Upper lobe of left lung (tissue), 6 donors: ENCODE results near the gene KAZN. TPM values are rescaled to one million over a fixed set of nuclear protein-coding genes. Genes with fewer than 3 reads are reported as not detected.

Experiments
- ATAC-seq, 2 donors: fragments of 200-7000 bp; cut with Tn5 transposase; one replicate each; pipeline ENCODE4 v1.9.1; 2022; ENCODE audit warnings: mild to moderate bottlenecking in 2 of 2, moderate library complexity in 2 of 2; ENCODE audit not compliant: low FRiP score in 2 of 2
- DNase-seq, 2 donors: peaks; one replicate each; pipeline ENCODE4 v3.0.0-alpha.2; 2019 to 2020
- H3K27ac ChIP-seq, 4 donors: fragments of 200-600 bp; sonication (generic); one replicate each; pipeline ENCODE4 v1.5.1; 2016 to 2019
- H3K27me3 ChIP-seq, 4 donors: fragments of 200-600 bp; sonication (generic); one replicate each; pipeline ENCODE4 v1.5.1; 2017 to 2019
- H3K36me3 ChIP-seq, 4 donors: fragments of 200-600 bp; sonication (generic); one replicate each; pipeline ENCODE4 v1.5.1; 2016 to 2019
- H3K4me1 ChIP-seq, 4 donors: fragments of 200-600 bp; sonication (generic); one replicate each; pipeline ENCODE4 v1.5.1; 2018 to 2019
- H3K4me3 ChIP-seq, 4 donors: fragments of 200-600 bp; sonication (generic); one replicate each; pipeline ENCODE4 v1.5.1; 2017 to 2019; ENCODE audit warnings: mild to moderate bottlenecking in 2 of 4, moderate library complexity in 1 of 4
- H3K9me3 ChIP-seq, 4 donors: fragments of 200-600 bp; sonication (generic); one replicate each; pipeline ENCODE4 v1.5.1; 2018 to 2019
- EP300 ChIP-seq, 4 donors: sonication (generic); formaldehyde crosslinking; IDR thresholded peaks; one replicate each; pipeline ENCODE4 v1.5.1; 2017; ENCODE audit warnings: antibody characterized with exemption in 4 of 4, control low read depth in 2 of 4
- POLR2A ChIP-seq, 4 donors: fragments of 450-650 bp; IDR thresholded peaks; one replicate each; pipeline ENCODE4 v1.5.1; 2016 to 2017; ENCODE audit warnings: antibody characterized with exemption in 4 of 4, mild to moderate bottlenecking in 2 of 4
- POLR2AphosphoS5 ChIP-seq, 2 donors: sonication (generic); formaldehyde crosslinking; IDR thresholded peaks; one replicate each; pipeline ENCODE4 v1.5.1; 2017; ENCODE audit warnings: antibody characterized with exemption in 2 of 2
- WGBS, 2 donors: methylation state at CpG; one replicate each; pipeline ENCODE4 v1.1.5; 2017 to 2018; 5-methylcytosine and 5-hydroxymethylcytosine counted together
- total RNA-seq, 6 donors: library from RNA; depleted of rRNA in 4 of 6; stranded (reverse); fragments of >200 nt in 4 of 6; gene quantifications; one replicate each; pipeline versions ENCODE4 v1.1.0 to v1.2.1, GENCODE V29; 2016 to 2021
- TF ChIP-seq, protein P1 (sequence below), 6 experiments: fragments of 450-650 bp in 4 of 6; fragments of 200-600 bp in 2 of 6; sonication (generic) in 2 of 6; IDR thresholded peaks; one replicate each; pipeline ENCODE4 v1.5.1; 2016 to 2019; ENCODE audit warnings: antibody characterized with exemption in 6 of 6
- donor health status: DM: no; HTN: no; CAD: no; lungs with moderate emphysema.
- donor health status: DM: no; HTN: yes; CAD: no; lungs with severe emphysema.

Gene KAZN
- total RNA-seq, 6 donors from 2014 or later: 11.5 to 30.0 (median 17.6) TPM

DNA sequence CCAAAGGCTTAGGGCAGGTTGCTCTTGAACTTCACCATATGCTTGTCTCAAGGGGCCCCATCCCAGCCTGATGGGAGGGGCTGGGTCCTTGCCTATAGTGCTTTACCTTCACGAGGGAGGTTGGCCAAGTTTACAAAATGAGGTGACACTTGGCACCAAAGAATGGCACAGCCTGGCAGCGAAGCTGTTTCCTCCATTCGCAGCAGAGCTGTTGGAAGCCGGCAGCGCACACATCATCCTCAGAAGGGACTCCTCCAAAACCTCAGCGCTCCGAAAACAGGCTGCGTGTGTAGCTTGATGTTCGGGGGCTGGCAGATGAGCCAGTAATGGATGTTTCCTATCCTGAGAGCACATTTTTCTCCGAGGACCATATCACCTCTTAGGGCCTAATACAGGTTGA is 116.8 kb downstream of the KAZN start:
- 70 to 82% methylated on average over 10 of the region's 10 CpGs for WGBS, 2 donors
- Histone ChIP-seq H3K4me1 (peaks cover 0 to 11% (median 5%) of the 10 kb centered on the region in 4 donors), H3K9me3 (no peaks in the 10 kb centered on the region), H3K4me3 (no peak overlapping the region), H3K36me3 (no peaks in the 10 kb centered on the region), H3K27ac (peak overlapping the region in 1 of 4 donors; percentile 11), H3K27me3 (no peaks in the 10 kb centered on the region)
- TF ChIP-seq POLR2A (IDR thresholded peaks at IDR 0.05): no peak
- TF ChIP-seq, protein P1, sequence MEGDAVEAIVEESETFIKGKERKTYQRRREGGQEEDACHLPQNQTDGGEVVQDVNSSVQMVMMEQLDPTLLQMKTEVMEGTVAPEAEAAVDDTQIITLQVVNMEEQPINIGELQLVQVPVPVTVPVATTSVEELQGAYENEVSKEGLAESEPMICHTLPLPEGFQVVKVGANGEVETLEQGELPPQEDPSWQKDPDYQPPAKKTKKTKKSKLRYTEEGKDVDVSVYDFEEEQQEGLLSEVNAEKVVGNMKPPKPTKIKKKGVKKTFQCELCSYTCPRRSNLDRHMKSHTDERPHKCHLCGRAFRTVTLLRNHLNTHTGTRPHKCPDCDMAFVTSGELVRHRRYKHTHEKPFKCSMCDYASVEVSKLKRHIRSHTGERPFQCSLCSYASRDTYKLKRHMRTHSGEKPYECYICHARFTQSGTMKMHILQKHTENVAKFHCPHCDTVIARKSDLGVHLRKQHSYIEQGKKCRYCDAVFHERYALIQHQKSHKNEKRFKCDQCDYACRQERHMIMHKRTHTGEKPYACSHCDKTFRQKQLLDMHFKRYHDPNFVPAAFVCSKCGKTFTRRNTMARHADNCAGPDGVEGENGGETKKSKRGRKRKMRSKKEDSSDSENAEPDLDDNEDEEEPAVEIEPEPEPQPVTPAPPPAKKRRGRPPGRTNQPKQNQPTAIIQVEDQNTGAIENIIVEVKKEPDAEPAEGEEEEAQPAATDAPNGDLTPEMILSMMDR (IDR thresholded peaks at IDR 0.05): no peak
- no peak for TF ChIP-seq EP300 (IDR thresholded peaks at IDR 0.05)
- TF ChIP-seq POLR2AphosphoS5 (IDR thresholded peaks at IDR 0.05): no peak
- no peak for ATAC-seq
- DNase-seq: no peak

DNA sequence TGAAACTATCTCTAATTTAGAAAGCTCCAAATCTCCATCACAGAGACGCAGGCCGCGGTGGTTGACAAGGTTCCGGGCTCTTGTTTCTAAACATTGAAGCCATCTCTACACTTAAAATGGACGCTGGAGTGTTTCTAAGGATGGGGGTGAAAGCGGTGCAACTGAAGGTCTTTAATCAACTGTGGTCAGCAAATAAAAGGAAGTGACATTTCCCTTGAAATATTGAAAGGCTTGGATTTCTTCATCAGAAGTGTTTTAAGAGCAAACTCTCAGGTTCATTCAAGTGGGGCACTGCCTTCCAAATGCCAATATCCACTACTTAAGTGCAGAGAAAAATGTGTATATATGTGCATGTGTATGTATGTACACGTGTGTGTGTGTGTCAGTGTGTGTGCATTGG is 117.3 kb downstream of the KAZN start:
- ATAC-seq (no peak), DNase-seq (no peak)
- no peak overlapping the region for H3K4me3 ChIP-seq
- H3K36me3 ChIP-seq: no peaks in the 10 kb centered on the region
- TF ChIP-seq EP300 (IDR thresholded peaks at IDR 0.05): no peak
- TF ChIP-seq, protein P1 (IDR thresholded peaks at IDR 0.05): no peak
- TF ChIP-seq POLR2AphosphoS5 (IDR thresholded peaks at IDR 0.05): no peak
- 58 to 65% methylated on average over 7 of the region's 7 CpGs for WGBS, 2 donors
- H3K4me1 ChIP-seq: peaks cover 0 to 11% (median 5%) of the 10 kb centered on the region in 4 donors
- H3K27me3 ChIP-seq: no peaks in the 10 kb centered on the region
- H3K27ac ChIP-seq: peak overlapping the region in 1 of 4 donors; percentile 11
- no peaks in the 10 kb centered on the region for H3K9me3 ChIP-seq

GRCh38 chr1:14716474-14716873 is 118.0 kb downstream of the KAZN start:
- no peak for TF ChIP-seq POLR2A (IDR thresholded peaks at IDR 0.05)
- TF ChIP-seq, protein P1 (IDR thresholded peaks at IDR 0.05): no peak
- Histone ChIP-seq H3K27ac (no peak overlapping the region), H3K27me3 (no peaks in the 10 kb centered on the region), H3K4me3 (no peak overlapping the region), H3K9me3 (no peaks in the 10 kb centered on the region), H3K36me3 (no peaks in the 10 kb centered on the region), H3K4me1 (peaks cover 0 to 11% (median 5%) of the 10 kb centered on the region in 4 donors)
- no peak for ATAC-seq
- WGBS, 2 donors: 59 to 70% methylated on average over 5 of the region's 5 CpGs
- DNase-seq: no peak

GRCh38 chr1:14718476-14718875 is 120.0 kb downstream of the KAZN start:
- no peak overlapping the region for H3K27ac ChIP-seq
- no peaks in the 10 kb centered on the region for H3K9me3 ChIP-seq
- no peak overlapping the region for H3K4me3 ChIP-seq
- 84 to 87% methylated on average over 7 of the region's 7 CpGs for WGBS, 2 donors
- TF ChIP-seq EP300 (IDR thresholded peaks at IDR 0.05): no peak
- TF ChIP-seq, protein P1 (IDR thresholded peaks at IDR 0.05): no peak
- TF ChIP-seq POLR2AphosphoS5 (IDR thresholded peaks at IDR 0.05): no peak
- TF ChIP-seq POLR2A (IDR thresholded peaks at IDR 0.05): no peak
- ATAC-seq (no peak), DNase-seq (no peak)
- no peaks in the 10 kb centered on the region for H3K36me3 ChIP-seq
- no peaks in the 10 kb centered on the region for H3K27me3 ChIP-seq
- H3K4me1 ChIP-seq: peaks cover 0 to 11% (median 5%) of the 10 kb centered on the region in 4 donors

DNA sequence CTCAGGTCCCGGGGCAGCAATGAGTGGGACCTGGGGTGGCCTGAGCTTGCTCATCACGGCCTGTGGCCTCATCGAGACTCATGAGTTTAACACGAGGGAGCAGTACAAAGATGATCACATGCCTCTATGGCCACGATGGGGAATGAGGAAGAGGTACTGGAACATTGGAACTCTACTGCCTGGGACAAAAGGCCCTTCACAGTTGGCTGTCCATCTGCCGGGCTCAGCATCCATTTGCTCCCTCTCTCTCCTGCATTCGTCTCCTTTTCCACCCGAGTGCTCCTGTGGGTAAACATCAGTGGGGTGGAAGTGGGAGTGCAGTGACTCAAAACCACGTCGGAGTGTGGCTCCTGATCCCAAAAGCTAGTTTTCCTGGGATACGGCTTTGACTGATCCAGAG is 124.9 kb downstream of the KAZN start:
- Histone ChIP-seq H3K36me3 (no peaks in the 10 kb centered on the region), H3K9me3 (no peaks in the 10 kb centered on the region), H3K27me3 (no peaks in the 10 kb centered on the region), H3K4me1 (no peaks in the 10 kb centered on the region), H3K27ac (no peak overlapping the region), H3K4me3 (no peak overlapping the region)
- DNase-seq: no peak
- no peak for ATAC-seq
- 82 to 87% methylated on average over 11 of the region's 11 CpGs for WGBS, 2 donors
- TF ChIP-seq, protein P1 (IDR thresholded peaks at IDR 0.05): no peak
- TF ChIP-seq POLR2A (IDR thresholded peaks at IDR 0.05) (no peak), EP300 (IDR thresholded peaks at IDR 0.05) (no peak), POLR2AphosphoS5 (IDR thresholded peaks at IDR 0.05) (no peak)
